ENCODE results near the gene SLC19A2.

- no peak for TF ChIP-seq GATA2 (IDR thresholded peaks at IDR 0.05; ENCODE audit: low read depth, low read length)
- TF ChIP-seq GATA3 (IDR thresholded peaks at IDR 0.05; ENCODE audit: low read depth, low read length): no peak
These were observed 70.8 kb downstream of the SLC19A2 start for GRCh38 chr1:169414952-169415351.

All from SH-SY5Y (cell line).